HG02798 (cell line): ENCODE data around the gene DST.

Experiments used
- ATAC-seq: cut with Tn5 transposase; IDR thresholded peaks from one replicate; pipeline ENCODE4 v1.9.1; 2021; ENCODE audit warnings: mild to moderate bottlenecking; ENCODE audit not compliant: unreplicated experiment, poor library complexity

The DST gene

GRCh38 chr6:56540232-56541029 lies 102.3 kb downstream of the DST start:
- ATAC-seq, result no peak

DNA sequence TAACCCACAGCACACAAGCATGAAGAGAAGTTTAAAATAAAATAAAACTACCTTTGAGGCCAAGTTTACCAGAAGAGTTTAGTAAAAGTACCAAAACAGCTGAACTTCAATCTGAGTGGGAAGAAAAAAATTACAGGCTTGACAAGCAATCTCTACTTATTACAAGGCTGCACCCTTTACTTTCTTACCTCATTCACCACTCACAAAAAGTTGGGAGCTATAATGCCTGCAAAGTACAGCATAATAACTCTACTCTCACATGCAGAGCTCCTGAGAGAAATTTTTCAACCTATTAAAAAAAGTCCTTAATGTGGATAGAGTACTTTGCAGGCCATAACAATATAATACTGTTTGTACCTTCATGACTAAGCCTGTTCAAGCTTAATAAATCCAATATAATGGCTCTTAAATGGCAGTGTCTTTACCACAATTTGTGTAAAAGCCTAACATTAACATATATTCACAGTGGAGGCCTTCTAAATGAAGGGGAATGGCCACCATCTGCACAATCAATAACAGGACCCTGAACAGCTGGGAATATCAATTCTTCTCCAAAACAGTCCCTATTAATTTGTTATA lies 103.1 kb downstream of the DST start:
- no peak for ATAC-seq

DNA sequence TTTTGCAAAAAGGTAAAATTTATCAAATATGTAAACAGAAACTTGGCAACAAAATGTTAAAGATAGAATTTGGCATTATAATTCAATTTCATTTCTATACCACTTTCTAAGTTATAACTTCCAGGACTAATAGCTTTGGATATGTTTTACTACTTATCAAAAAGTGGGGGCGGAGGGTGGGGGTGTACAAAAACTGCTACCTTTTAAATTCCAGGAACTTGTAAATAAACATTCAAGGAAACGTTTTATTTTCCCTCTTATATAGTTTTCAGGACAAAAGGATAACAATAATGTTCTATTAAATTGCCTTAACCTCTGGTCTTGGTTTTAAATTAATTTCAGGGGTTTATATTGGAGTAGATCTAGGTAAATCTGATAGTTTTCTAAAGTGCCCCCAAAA lies 103.8 kb downstream of the DST start:
- ATAC-seq, result no peak

GRCh38 chr6:56537223-56537770 lies 105.4 kb downstream of the DST start:
- no peak for ATAC-seq

- no peak for ATAC-seq
Measured at GRCh38 chr6:56536536-56536935, 106.2 kb downstream of the DST start.

GRCh38 chr6:56535626-56536025 lies 107.1 kb downstream of the DST start:
- ATAC-seq, result no peak

DNA sequence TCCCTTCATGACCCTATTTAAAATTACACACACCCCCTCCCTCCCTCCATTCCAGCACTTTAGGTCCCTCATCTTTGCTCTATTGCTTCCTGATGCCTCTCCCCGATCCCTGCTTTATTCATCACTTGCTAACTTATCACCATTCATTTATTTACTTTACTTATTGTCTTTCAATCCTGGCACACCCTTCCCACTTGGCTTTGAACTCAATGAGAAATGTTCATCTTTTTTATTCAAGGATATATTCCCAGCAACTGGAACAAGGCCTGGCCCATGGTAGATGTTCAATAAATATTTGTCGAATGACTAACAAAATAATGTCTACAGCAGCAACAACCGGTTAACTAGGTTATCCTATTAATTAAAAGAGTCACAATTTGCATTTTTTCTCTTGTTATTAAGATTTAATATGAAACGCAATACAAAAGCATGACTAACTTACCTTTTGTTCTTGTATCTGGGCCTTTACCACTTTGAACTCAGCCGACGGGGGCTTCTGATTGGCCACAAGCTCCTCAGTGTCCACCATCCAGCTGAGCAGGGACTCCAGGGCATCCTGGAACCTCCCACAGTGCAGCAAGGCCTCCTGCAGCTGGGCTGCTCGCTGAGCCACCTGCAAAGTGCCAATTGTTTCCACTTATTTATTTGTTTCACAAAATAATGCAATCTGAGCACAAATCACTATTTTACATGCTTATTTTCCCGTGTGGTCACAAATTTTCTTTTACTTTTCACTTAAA lies 107.8 kb downstream of the DST start:
- no peak for ATAC-seq

DNA sequence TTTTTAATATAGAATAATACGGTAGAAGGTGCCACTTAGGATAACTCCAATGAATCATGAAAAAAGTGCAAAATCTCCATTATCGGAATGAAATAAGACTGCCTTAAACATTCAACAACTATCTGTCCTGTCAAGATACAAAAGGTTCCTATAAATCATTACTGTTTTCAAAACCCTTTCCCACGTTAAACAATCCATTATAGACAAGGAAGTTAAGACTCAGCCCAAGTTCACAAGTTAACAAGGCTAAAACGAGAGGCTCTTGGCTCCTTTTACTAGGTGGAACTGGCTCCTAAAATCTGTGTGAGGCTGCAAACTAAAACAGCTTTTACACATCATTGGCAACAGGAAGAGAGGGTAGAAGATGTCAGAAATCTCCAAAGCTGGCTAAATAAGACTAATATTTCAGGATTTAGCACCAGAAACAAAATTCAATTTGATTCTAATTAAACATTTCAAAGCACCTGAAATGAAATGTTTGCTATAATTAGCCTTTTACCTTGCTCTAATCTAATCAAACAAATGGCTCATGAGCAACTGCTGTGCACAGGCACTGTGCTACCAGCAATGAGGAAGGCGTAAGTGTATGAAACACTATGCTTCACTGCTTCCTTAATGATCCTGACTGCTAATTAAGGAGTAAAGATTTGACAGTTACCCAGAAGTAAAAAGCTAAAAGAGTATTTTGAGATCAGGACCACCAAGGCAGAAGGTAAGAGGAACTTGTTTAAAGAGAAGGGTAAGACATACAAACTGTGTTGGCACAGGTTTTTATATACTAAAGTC lies 109.7 kb downstream of the DST start:
- ATAC-seq, result no peak

DNA sequence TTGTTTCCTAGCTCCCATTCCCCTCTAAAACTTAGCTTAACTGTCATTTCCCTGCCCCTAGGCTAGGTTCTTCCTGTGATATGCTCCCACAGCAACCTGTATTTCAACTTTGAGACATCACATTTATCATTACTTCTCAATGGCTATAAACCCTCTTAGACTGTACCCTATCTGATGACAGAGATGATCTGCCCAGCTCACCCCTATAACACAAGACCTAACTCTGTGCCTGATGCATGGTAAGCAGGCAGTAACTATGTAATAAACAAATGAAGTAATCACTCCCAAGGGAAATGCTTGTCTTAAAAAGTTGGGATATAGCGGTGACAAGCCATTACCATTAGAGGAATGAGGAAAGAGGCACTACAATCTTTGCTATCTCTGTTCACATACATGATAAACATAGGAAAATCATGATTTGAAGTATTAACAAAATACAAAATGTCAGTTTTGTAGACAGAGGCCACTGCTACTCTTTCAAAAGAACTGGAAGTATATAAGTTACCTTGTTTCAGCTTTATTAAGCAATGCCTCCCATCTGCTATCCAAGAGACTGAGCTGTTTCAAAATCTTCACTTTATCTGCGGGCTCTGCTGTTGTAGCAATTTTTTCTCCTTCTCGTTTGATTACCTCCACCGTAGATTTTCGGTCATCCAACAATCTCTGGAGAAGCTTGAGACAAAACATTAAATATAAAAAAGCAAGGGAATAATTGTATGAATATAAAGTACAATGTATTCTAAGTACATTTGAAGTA lies 110.7 kb downstream of the DST start:
- ATAC-seq, result no peak

GRCh38 chr6:56529594-56530191 lies 113.0 kb downstream of the DST start:
- no peak for ATAC-seq

GRCh38 chr6:56528412-56528841 lies 114.3 kb downstream of the DST start:
- ATAC-seq, result no peak

GRCh38 chr6:56527934-56528333 lies 114.8 kb downstream of the DST start:
- no peak for ATAC-seq

DNA sequence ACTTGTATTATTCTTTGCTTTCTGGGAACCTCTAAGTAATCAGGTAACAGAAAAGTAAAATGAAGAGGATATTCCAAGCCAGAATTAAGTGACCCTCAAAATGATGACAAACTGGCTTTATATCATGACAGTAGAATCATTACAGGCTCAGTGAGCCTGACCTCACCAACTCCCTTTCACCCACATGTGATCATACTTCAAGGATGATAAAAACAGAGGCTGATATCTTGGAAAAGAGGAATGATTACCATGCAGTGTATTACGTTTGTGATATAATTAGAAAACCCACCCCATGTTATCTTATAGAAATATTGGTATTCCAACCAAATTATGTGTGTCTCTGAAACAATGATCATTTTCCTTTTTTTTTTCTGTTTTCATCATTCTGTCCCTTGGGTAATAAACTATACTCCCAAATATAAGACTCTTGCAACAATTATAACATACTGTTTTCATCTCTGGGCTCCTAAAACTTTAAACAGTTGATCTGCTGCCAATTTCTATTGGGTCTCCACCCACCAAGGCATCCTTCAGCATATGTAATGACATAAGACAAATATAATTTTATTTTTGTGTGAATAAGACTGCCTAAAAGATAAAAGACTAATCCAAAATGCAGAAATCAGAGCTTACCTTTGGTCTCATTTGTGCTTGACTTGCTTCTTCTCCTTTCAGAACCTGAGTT lies 115.7 kb downstream of the DST start:
- ATAC-seq, result no peak

- ATAC-seq, result no peak
Measured at GRCh38 chr6:56525974-56526789, 116.5 kb downstream of the DST start.

DNA sequence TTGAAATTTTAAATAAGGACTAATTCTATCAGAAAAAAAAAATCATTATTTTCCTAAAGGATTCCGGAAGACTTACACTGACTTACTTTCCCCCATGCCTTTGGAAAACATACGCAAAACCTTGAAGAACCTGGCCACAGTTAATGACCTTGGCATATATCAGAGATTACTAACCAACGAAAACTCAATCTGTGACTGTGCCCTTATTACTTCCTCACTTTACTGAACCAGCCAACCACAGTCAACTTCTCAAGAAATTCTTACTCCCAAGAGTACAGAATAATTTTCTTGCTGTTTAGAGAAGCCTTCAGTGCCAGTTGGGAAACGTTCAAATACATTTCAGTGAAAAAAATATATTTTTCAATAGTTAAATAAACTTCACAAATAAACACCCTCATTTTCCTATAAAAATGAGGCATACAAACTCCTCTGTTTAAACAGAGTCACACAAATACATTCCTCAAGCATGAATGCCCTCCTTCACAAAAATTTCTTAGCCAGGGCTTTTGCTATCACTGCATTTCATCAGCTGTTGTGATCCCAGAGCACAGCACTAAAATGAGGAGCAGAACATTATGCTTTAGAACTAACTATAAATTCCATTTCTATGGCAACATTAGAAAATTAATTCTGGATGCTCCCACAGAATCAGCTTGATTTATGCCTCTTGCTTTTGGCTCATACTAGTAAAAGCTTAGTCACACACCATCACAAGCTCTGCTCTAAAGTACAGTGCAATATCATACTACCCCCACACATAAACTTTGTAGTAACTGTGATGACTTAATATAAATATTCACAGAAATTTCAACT lies 117.6 kb downstream of the DST start:
- no peak for ATAC-seq

GRCh38 chr6:56522495-56523270 lies 120.0 kb downstream of the DST start:
- no peak for ATAC-seq
